GM08714 (cell line): ENCODE measurements around the gene RBFA.

Source experiments
- H3K4me3 ChIP-seq: fragments of 200-500 bp; sonication (Bioruptor generic); 2 replicates; pipeline ENCODE4 v1.5.1; 2014; ENCODE audit warnings: mild to moderate bottlenecking, low read length, inconsistent platforms
- ZNF274 ChIP-seq: IDR thresholded peaks from 2 replicates; pipeline ENCODE4 v1.6.1; 2012; ENCODE audit warnings: mild to moderate bottlenecking, low read depth, low read length

RBFA gene

GRCh38 chr18:80037869-80038630 is 3.8 kb downstream of the RBFA start:
- no peak overlapping the region for H3K4me3 ChIP-seq

GRCh38 chr18:80040515-80040914 is 6.3 kb downstream of the RBFA start:
- no peak for TF ChIP-seq ZNF274

More at GRCh38 chr18:80037869-80038630, 3.8 kb downstream of the RBFA start:
- no peak for TF ChIP-seq ZNF274

GRCh38 chr18:80041424-80041823 is 7.2 kb downstream of the RBFA start:
- no peak for TF ChIP-seq ZNF274
- no peak overlapping the region for H3K4me3 ChIP-seq

More at GRCh38 chr18:80040515-80040914, 6.3 kb downstream of the RBFA start:
- H3K4me3 ChIP-seq: no peak overlapping the region

GRCh38 chr18:80042785-80043184 is 8.6 kb downstream of the RBFA start:
- TF ChIP-seq ZNF274: no peak

GRCh38 chr18:80044072-80044471 is 9.8 kb downstream of the RBFA start:
- no peak for TF ChIP-seq ZNF274
- no peak overlapping the region for H3K4me3 ChIP-seq

More at GRCh38 chr18:80042785-80043184, 8.6 kb downstream of the RBFA start:
- no peak overlapping the region for H3K4me3 ChIP-seq

GRCh38 chr18:80046011-80046410 is 11.8 kb downstream of the RBFA start:
- no peak for TF ChIP-seq ZNF274
- no peak overlapping the region for H3K4me3 ChIP-seq

GRCh38 chr18:80046431-80046830 is 12.2 kb downstream of the RBFA start:
- no peak overlapping the region for H3K4me3 ChIP-seq
- no peak for TF ChIP-seq ZNF274

- H3K4me3 ChIP-seq: no peak overlapping the region
- no peak for TF ChIP-seq ZNF274
Measured at GRCh38 chr18:80046961-80047541, 12.8 kb downstream of the RBFA start.

- no peak for TF ChIP-seq ZNF274
- no peak overlapping the region for H3K4me3 ChIP-seq
Measured at GRCh38 chr18:80050797-80051196, 16.6 kb downstream of the RBFA start.

- TF ChIP-seq ZNF274: no peak
- H3K4me3 ChIP-seq: no peak overlapping the region
Measured at GRCh38 chr18:80056095-80056494, 21.9 kb downstream of the RBFA start.

- H3K4me3 ChIP-seq: no peak overlapping the region
- TF ChIP-seq ZNF274: no peak
Measured at GRCh38 chr18:80059945-80060344, 25.7 kb downstream of the RBFA start.

- no peak for TF ChIP-seq ZNF274
- H3K4me3 ChIP-seq: no peak overlapping the region
Measured at GRCh38 chr18:80065705-80066104, 31.5 kb downstream of the RBFA start.

- no peak overlapping the region for H3K4me3 ChIP-seq
- no peak for TF ChIP-seq ZNF274
Measured at GRCh38 chr18:80067321-80067720, 33.1 kb downstream of the RBFA start.

GRCh38 chr18:80067897-80068296 is 33.7 kb downstream of the RBFA start:
- TF ChIP-seq ZNF274: no peak

GRCh38 chr18:80068571-80069272 is 34.5 kb downstream of the RBFA start:
- TF ChIP-seq ZNF274: no peak
- H3K4me3 ChIP-seq: no peak overlapping the region

More at GRCh38 chr18:80067897-80068296, 33.7 kb downstream of the RBFA start:
- H3K4me3 ChIP-seq: no peak overlapping the region

- no peak for TF ChIP-seq ZNF274
- no peak overlapping the region for H3K4me3 ChIP-seq
Measured at GRCh38 chr18:80070825-80071224, 36.6 kb downstream of the RBFA start.
